Endodermal cell (in vitro differentiated cells): ENCODE measurements around the gene DDX41. TPM values are rescaled to one million over a fixed set of nuclear protein-coding genes. Genes with fewer than 3 reads are reported as not detected.

Experiments used
- DNase-seq: peaks from one replicate; pipeline ENCODE4 v3.0.0-alpha.2; 2017
- H3K27ac ChIP-seq: 2 replicates; pipeline ENCODE4 v1.5.1; 2013; ENCODE audit warnings: mild to moderate bottlenecking, low read depth, low read length, moderate library complexity
- H3K27me3 ChIP-seq: 2 replicates; pipeline ENCODE4 v1.6.1; 2013; ENCODE audit warnings: mild to moderate bottlenecking, low read length, moderate library complexity; ENCODE audit not compliant: insufficient read depth, control insufficient read depth, poor library complexity, severe bottlenecking
- H3K36me3 ChIP-seq: 2 replicates; pipeline ENCODE4 v1.7.0; 2013; ENCODE audit warnings: mild to moderate bottlenecking, low read length, moderate library complexity; ENCODE audit not compliant: control insufficient read depth, insufficient read depth
- H3K4me1 ChIP-seq: one replicate; pipeline ENCODE4 v1.7.0; 2013; ENCODE audit warnings: low read length; ENCODE audit not compliant: control insufficient read depth, insufficient read depth
- H3K4me3 ChIP-seq: 2 replicates; pipeline ENCODE4 v1.5.1; 2013; ENCODE audit warnings: mild to moderate bottlenecking, low read length, moderate library complexity
- H3K9ac ChIP-seq: 2 replicates; pipeline ENCODE4 v1.6.1; 2013; ENCODE audit warnings: mild to moderate bottlenecking, low read length, moderate library complexity; ENCODE audit not compliant: poor library complexity, severe bottlenecking; ENCODE audit errors: extremely low read depth
- H3K9me3 ChIP-seq: 2 replicates; pipeline ENCODE4 v1.6.1; 2013; ENCODE audit warnings: mild to moderate bottlenecking, low read length, moderate library complexity; ENCODE audit not compliant: control insufficient read depth
- H3K27ac Mint-ChIP-seq: 2 replicates; pipeline ENCODE4 v1.8.0; 2020; ENCODE audit warnings: mixed read lengths
- H3K27me3 Mint-ChIP-seq: 2 replicates; pipeline ENCODE4 v1.8.0; 2021; ENCODE audit warnings: mild to moderate bottlenecking, mixed read lengths; ENCODE audit not compliant: insufficient read depth
- H3K36me3 Mint-ChIP-seq: 2 replicates; pipeline ENCODE4 v1.8.0; 2020; ENCODE audit warnings: low read depth, mixed read lengths
- H3K4me1 Mint-ChIP-seq: 2 replicates; pipeline ENCODE4 v1.8.0; 2020; ENCODE audit warnings: mixed read lengths
- H3K4me3 Mint-ChIP-seq: 2 replicates; pipeline ENCODE4 v1.8.0; 2020; ENCODE audit warnings: mild to moderate bottlenecking, moderate library complexity, mixed read lengths
- H3K9me3 Mint-ChIP-seq: 2 replicates; pipeline ENCODE4 v1.8.0; 2020; ENCODE audit warnings: mild to moderate bottlenecking, mixed read lengths
- CTCF ChIP-seq: fragments of 200-600 bp; sonication (generic); conservative IDR thresholded peaks from 2 replicates; pipeline ENCODE4 v1.5.0; 2021; ENCODE audit warnings: antibody characterized with exemption, mild to moderate bottlenecking
- WGBS, 2 experiments: methylation state at CpG; one replicate each; pipeline versions ENCODE4 v1.1.5 to v1.1.7; 2013; ENCODE audit warnings: missing lambda C conversion rate in 2 of 2, mixed read lengths in 1 of 2; ENCODE audit not compliant: insufficient coverage in 1 of 2, insufficient read length in 1 of 2; 5-methylcytosine and 5-hydroxymethylcytosine counted together
- total RNA-seq, 2 donors: library from RNA; stranded (reverse); fragmentation: NEBNext Ultra II Directional in 1 of 2; extraction: Animal tissue kit (Norgen Biotek cat#: 25700) in 1 of 2; gene quantifications; 2 replicates in 1 of 2; 3 replicates in 1 of 2; pipeline ENCODE4 v1.2.1, GENCODE V29; 2021

The DDX41 gene
- total RNA-seq, 2 donors from 2014 or later, result 115 TPM

- Histone ChIP-seq H3K4me1 (peaks cover 4% of the 10 kb centered on the region), H3K4me3 (no peak overlapping the region), H3K9ac (no peak overlapping the region), H3K27ac (no peak overlapping the region), H3K36me3 (peaks cover 59% of the 10 kb centered on the region), H3K9me3 (no peaks in the 10 kb centered on the region), H3K27me3 (no peaks in the 10 kb centered on the region)
- DNase-seq, result no peak
- Mint-ChIP-seq H3K27ac (no peak overlapping the region), H3K36me3 (peaks cover 47% of the 10 kb centered on the region), H3K4me1 (peaks cover 14% of the 10 kb centered on the region), H3K27me3 (no peaks in the 10 kb centered on the region), H3K9me3 (no peaks in the 10 kb centered on the region), H3K4me3 (no peak overlapping the region)
- TF ChIP-seq CTCF, result no peak
- WGBS, 2 experiments, result 92 to 97% methylated on average over 14 to 16 of the region's 16 CpGs
These were observed 3.9 kb downstream of the DDX41 start for GRCh38 chr5:177512736-177513380.

GRCh38 chr5:177511796-177512675, 4.7 kb downstream of the DDX41 start:
- no peaks in the 10 kb centered on the region for H3K9me3 Mint-ChIP-seq
- Histone ChIP-seq H3K27ac (no peak overlapping the region), H3K4me3 (no peak overlapping the region), H3K9ac (no peak overlapping the region), H3K4me1 (peaks cover 4% of the 10 kb centered on the region), H3K36me3 (peaks cover 63% of the 10 kb centered on the region), H3K9me3 (no peaks in the 10 kb centered on the region), H3K27me3 (no peaks in the 10 kb centered on the region)
- no peaks in the 10 kb centered on the region for H3K27me3 Mint-ChIP-seq
- peaks cover 55% of the 10 kb centered on the region for H3K36me3 Mint-ChIP-seq
- no peak overlapping the region for H3K4me3 Mint-ChIP-seq
- WGBS, 2 experiments, result 95 to 96% methylated on average over 14 to 34 of the region's 34 CpGs
- no peak overlapping the region for H3K27ac Mint-ChIP-seq
- TF ChIP-seq CTCF, result no peak
- no peak for DNase-seq
- peaks cover 14% of the 10 kb centered on the region for H3K4me1 Mint-ChIP-seq

- H3K4me3 Mint-ChIP-seq, result no peak overlapping the region
These were observed 5.6 kb downstream of the DDX41 start for GRCh38 chr5:177511181-177511580.

More at GRCh38 chr5:177511181-177511580, 5.6 kb downstream of the DDX41 start:
- no peaks in the 10 kb centered on the region for H3K27me3 Mint-ChIP-seq
- no peaks in the 10 kb centered on the region for H3K9me3 Mint-ChIP-seq
- peaks cover 11% of the 10 kb centered on the region for H3K4me1 Mint-ChIP-seq
- no peak overlapping the region for H3K27ac ChIP-seq
- peaks cover 63% of the 10 kb centered on the region for H3K36me3 ChIP-seq
- TF ChIP-seq CTCF, result no peak
- WGBS, 2 experiments, result 86 to 97% methylated on average over 3 to 5 of the region's 5 CpGs
- no peaks in the 10 kb centered on the region for H3K27me3 ChIP-seq
- no peak overlapping the region for H3K4me3 ChIP-seq
- H3K27ac Mint-ChIP-seq, result no peak overlapping the region
- DNase-seq, result no peak
- H3K9me3 ChIP-seq, result no peaks in the 10 kb centered on the region
- H3K9ac ChIP-seq, result no peak overlapping the region
- peaks cover 56% of the 10 kb centered on the region for H3K36me3 Mint-ChIP-seq
- H3K4me1 ChIP-seq, result peaks cover 4% of the 10 kb centered on the region
